GM19372 (cell line): ENCODE results near the gene NUP210L.

Source experiments
- ATAC-seq: cut with Tn5 transposase; IDR thresholded peaks from one replicate; pipeline ENCODE4 v1.9.1; 2021; ENCODE audit warnings: mild to moderate bottlenecking, low read depth, moderate library complexity; ENCODE audit not compliant: unreplicated experiment

Gene NUP210L

GRCh38 chr1:154154534-154155191 is at the start of gene NUP210L:
Gene NUP210L, minus strand, starts transcription at chr1:154155073.
- no peak for ATAC-seq

DNA sequence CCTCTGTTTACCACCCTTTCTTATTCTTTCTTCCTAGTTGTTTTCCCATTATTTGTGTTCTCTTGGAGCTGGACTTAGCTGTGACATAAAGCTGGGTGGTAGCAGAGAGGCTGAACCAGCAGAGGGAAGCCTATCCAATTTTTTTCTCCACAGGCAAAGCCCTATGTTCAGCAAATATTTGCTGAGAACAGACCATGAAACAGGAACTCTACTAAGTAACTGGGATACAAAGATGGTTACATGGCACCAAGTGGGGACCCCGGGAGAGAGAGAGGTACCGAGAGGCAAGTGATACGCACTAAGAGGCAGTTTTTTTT is 44.6 kb upstream of the NUP210L start:
- no peak for ATAC-seq

DNA sequence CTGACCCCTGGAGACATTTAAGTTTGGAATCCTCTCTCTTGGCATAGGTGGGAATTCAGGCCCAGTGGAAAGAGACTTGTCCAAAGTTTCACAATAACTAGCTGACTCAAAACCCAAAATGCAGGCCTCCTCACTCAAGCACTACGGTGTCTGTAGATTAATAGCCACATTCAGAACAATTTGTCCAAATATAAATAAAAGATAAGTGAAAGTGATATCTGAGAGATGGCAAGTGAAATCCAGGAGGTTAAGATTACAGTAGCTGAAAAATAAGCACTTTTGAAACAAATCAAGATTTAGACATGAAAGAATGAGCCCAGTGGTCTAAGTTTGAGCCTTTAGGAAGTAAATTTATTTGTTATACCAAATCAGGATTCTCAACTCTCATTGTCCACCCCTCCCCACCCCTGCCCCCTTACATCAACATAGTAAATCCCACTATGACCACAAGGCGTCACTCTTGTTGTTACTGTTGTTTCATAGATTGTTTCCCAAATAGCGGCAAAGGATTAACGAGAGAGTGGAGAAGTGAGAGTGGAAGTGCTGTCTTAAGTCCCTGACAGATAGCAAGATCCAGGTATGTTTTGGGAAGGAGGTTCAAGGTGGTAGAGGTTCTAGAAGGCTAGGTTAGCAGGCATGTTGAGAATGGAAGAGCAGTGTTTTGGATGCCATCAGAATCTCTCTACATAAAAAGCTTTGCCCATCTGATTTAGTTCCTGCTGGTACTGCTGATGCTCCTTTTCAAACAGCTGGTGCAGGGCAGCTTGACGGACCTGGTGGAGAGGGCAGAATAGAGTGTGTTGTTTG is 44.1 kb upstream of the NUP210L start:
- no peak for ATAC-seq

- ATAC-seq: no peak
These were observed 38.9 kb upstream of the NUP210L start for GRCh38 chr1:154193821-154194220.

- ATAC-seq: no peak
These were observed 37.6 kb upstream of the NUP210L start for GRCh38 chr1:154192476-154192875.

GRCh38 chr1:154191990-154192461 is 37.2 kb upstream of the NUP210L start, which contains the start of gene TPM3:
Gene TPM3, minus strand, starts transcription at chr1:154192100. Its CDS starts 82 bp downstream, at chr1:154192018.
- ATAC-seq: no peak

- no peak for ATAC-seq
These were observed 35.7 kb upstream of the NUP210L start for GRCh38 chr1:154190550-154190949.

GRCh38 chr1:154186852-154187501 is 32.1 kb upstream of the NUP210L start:
- no peak for ATAC-seq

- ATAC-seq: no peak
These were observed 31.3 kb upstream of the NUP210L start for GRCh38 chr1:154186177-154186576.

GRCh38 chr1:154183046-154183915 is 28.4 kb upstream of the NUP210L start:
- peak; percentile 70 for ATAC-seq

- peak; percentile 57 for ATAC-seq
These were observed 27.6 kb upstream of the NUP210L start for GRCh38 chr1:154182344-154183045.

- no peak for ATAC-seq
These were observed 27.1 kb upstream of the NUP210L start for GRCh38 chr1:154181944-154182343.

DNA sequence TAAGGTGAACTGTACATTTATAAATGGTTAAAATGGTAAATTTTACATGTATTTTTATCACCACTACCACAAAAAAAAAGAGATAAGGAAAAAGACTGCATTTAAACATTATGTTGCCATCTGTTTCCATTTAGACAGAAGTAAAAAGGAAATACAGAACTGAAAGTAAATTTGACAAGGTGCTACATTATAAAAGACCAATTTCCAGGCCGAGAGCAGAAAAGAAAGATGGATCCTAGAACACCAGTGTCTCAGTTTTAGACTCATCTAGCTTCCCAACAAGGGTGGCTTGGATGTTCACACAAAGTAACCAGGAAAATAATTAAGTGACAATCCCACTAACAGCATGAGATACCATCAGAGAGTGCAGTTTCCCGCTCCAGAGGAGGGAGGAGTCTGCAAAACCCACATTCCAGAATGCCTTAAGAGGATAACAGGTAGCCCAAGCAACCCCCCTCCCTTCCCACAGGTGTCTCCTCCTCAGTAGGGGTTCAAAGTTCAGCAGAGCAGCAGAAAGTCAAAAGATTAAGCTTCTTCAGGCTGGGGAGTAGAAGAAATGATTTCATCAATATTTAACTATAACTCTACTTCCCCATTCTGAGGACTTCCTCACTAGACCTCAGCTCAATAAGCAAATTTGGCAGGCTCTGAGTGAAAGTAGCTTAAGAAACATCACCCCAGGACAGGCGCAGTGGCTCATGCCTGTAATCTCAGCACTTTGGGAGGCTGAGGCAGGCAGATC is 25.2 kb upstream of the NUP210L start:
- no peak for ATAC-seq

GRCh38 chr1:154178911-154179811 is 24.3 kb upstream of the NUP210L start:
- no peak for ATAC-seq

GRCh38 chr1:154178013-154178412 is 23.1 kb upstream of the NUP210L start:
- no peak for ATAC-seq

- ATAC-seq: no peak
These were observed 21.5 kb upstream of the NUP210L start for GRCh38 chr1:154176337-154176736.

GRCh38 chr1:154174654-154175053 is 19.8 kb upstream of the NUP210L start:
- no peak for ATAC-seq

- no peak for ATAC-seq
These were observed 17.0 kb upstream of the NUP210L start for GRCh38 chr1:154171880-154172279.
